ENCODE results near the gene EMSY. TPM values are rescaled to one million over a fixed set of nuclear protein-coding genes. Genes with fewer than 3 reads are reported as not detected.
A peak's percentile ranks its signal among the peaks of the same experiment; 100 is the strongest.
"Not testable (repeated sequence)": the region's sequence is repeated elsewhere in the genome, so short reads cannot be mapped to it uniquely, and the experiment has no call there.

EMSY gene
- total RNA-seq, 4 donors from 2014 or later: 32.7 to 58.0 (median 46.4) TPM

DNA sequence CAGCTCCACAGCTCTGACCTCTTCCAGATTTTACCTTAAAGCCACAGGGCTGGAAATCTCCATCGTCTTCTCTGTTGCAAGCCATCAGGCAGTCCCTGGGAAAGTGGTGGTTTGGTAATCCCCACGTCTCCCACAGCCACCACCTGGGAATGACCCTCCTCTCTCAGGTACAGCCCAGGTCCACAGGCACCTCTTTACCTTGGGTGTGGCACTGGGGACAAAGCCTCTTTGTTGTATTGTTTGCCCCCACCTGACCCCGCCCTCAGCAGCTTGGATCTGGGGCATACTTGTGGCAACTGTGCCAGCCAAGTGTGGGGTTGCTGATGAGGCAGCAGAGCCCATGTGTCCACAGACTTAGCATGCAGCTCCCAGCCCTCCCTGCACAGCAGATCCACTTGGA is 148.1 kb downstream of the EMSY start:
- no peak overlapping the region for H3K4me3 ChIP-seq (replicated peaks in 1 of 3)
- H3K36me3 ChIP-seq: no peaks in the 10 kb centered on the region
- DNase-seq: no peak
- intact Hi-C loops (cut with DNase I): no loop called here
- no peak overlapping the region for H3K27ac ChIP-seq
- no peaks in the 10 kb centered on the region for H3K27me3 ChIP-seq
- WGBS, 2 donors: 85 to 90% methylated on average over 3 of the region's 3 CpGs
- H3K9me3 ChIP-seq: no peaks in the 10 kb centered on the region
- TF ChIP-seq POLR2A (IDR thresholded peaks at IDR 0.05): no peak
- TF ChIP-seq, protein P1, sequence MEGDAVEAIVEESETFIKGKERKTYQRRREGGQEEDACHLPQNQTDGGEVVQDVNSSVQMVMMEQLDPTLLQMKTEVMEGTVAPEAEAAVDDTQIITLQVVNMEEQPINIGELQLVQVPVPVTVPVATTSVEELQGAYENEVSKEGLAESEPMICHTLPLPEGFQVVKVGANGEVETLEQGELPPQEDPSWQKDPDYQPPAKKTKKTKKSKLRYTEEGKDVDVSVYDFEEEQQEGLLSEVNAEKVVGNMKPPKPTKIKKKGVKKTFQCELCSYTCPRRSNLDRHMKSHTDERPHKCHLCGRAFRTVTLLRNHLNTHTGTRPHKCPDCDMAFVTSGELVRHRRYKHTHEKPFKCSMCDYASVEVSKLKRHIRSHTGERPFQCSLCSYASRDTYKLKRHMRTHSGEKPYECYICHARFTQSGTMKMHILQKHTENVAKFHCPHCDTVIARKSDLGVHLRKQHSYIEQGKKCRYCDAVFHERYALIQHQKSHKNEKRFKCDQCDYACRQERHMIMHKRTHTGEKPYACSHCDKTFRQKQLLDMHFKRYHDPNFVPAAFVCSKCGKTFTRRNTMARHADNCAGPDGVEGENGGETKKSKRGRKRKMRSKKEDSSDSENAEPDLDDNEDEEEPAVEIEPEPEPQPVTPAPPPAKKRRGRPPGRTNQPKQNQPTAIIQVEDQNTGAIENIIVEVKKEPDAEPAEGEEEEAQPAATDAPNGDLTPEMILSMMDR (IDR thresholded peaks at IDR 0.05): no peak
- peaks cover 0 to 10% of the 10 kb centered on the region in 2 donors for H3K4me1 ChIP-seq

DNA sequence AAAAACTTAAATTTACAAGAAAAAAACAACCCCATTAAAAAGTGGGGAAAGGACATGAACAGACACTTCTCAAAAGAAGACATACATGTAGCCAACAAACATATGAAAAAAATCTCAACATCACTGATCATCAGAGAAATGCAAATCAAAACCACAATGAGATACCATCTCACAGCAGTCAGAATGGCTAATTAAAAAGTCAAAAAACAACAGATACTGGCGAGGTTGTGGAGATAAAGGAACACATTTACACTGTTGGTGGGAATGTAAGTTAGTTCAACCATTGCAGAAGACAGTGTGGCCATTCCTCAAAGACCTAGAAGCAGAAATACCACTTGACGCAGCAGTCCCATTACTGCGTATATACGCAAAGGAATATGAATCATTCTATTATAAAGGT is 150.3 kb downstream of the EMSY start:
- intact Hi-C loops (cut with DNase I); H3K27ac ChIP-seq: not testable (repeated sequence)

DNA sequence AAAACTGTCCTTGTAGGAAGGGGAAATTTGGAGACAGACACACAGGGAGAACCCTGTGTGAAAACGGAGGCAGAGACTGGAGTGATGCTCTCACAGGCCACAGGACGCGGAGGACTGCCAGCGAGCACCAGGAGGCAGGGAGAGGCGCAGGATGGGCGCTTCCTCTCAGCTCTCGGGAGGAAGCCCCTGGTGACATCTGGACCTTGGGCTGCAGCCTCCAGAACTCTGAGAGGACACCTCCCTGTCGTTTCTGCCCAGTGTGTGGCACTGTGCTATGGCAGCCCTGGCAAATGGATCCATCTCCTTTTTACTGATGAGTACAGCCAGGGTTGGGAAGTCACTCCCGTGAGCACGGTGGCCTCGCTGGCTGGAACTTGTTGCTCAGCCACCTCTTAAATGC is 151.8 kb downstream of the EMSY start:
- intact Hi-C loops (cut with DNase I): no loop called here
- Histone ChIP-seq H3K36me3 (no peaks in the 10 kb centered on the region), H3K9me3 (no peaks in the 10 kb centered on the region), H3K27me3 (no peaks in the 10 kb centered on the region), H3K4me1 (no peaks in the 10 kb centered on the region), H3K27ac (no peak overlapping the region), H3K4me3 (replicated peaks in 1 of 3) (no peak overlapping the region)
- WGBS, 2 donors: 79 to 82% methylated on average over 11 of the region's 11 CpGs
- no peak for TF ChIP-seq POLR2A (IDR thresholded peaks at IDR 0.05)
- TF ChIP-seq, protein P1 (IDR thresholded peaks at IDR 0.05): no peak
- no peak for DNase-seq

More for the DNA sequence above, 150.3 kb downstream of the EMSY start:
- DNase-seq; H3K36me3 ChIP-seq; H3K27me3 ChIP-seq; H3K4me3 ChIP-seq (replicated peaks in 1 of 3); H3K4me1 ChIP-seq; H3K9me3 ChIP-seq: not testable (repeated sequence)
- WGBS, 2 donors: 93 to 95% methylated on average over 4 of the region's 4 CpGs

DNA sequence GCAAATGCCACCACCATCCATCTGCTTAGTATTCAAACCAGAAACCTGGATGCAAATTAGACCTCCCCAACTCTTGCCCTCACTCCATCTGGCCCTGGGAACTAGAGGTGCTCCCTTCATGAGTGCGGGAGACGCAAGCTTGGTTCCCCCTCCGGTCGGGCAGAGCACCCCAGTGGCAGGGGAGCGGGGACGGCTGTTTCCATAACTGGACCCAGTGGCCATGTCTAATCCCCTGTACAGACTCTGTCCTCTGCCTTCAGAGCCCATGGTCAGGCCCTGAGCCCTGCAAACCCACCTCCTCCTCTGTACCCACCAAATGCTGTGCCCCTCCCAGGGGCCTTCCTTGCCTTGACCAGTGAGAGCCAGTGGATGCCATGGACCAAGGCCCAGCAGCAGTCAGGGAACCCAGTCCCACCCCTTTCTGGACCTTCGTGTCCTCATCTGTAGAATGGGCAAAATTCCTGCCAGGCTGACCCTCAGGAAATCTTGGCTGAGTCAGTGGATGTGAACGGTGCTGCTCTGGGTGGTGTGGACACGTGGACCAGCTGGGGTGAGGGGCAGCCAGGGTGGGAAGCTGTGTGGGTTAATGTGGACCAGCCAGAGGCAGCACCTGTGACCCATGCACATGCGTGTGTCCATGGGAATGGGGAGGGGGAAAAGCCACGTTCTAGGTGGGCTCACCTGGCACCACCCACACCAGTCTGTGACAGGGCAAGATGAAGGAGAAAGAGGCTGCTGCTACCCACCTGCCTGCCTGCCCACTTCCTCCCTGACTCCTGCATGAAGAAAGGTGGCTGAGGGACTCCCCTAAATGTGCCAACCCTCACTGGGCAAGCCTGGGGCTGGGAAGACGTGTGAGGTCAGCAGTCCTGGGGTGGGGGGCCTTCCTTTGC is 153.0 kb downstream of the EMSY start:
- TF ChIP-seq, protein P1 (IDR thresholded peaks at IDR 0.05): no peak
- TF ChIP-seq POLR2A (IDR thresholded peaks at IDR 0.05): no peak
- DNase-seq: no peak
- H3K27me3 ChIP-seq: no peaks in the 10 kb centered on the region
- H3K4me3 ChIP-seq (replicated peaks in 1 of 3): no peak overlapping the region
- no peaks in the 10 kb centered on the region for H3K36me3 ChIP-seq
- intact Hi-C loops (cut with DNase I): no loop called here
- peaks cover 2 to 8% of the 10 kb centered on the region in 2 donors for H3K4me1 ChIP-seq
- H3K27ac ChIP-seq: no peak overlapping the region
- no peaks in the 10 kb centered on the region for H3K9me3 ChIP-seq
- WGBS, 2 donors: 84 to 87% methylated on average over 7 to 12 of the region's 12 CpGs

DNA sequence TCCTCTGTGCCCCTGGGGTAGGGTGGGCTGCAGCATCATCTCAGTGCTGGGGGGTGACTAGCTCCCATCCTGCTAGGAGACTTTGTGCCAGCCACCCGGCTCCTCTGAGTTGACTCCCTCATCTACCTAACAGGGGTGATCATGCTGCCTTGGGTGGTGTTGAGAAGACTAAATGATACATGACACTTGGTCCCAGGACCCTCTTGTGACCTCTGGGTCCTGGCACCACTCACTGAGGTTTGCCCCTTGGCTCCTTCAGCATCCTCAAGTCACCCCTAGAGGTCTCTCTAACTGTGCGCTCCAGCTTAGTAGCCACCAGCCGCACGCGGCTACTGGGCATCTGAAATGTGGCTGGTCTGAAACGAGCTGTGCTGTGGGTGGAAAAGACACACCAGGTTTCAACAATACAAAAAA is 153.6 kb downstream of the EMSY start:
- Histone ChIP-seq H3K27me3 (no peaks in the 10 kb centered on the region), H3K4me3 (replicated peaks in 1 of 3) (no peak overlapping the region), H3K36me3 (no peaks in the 10 kb centered on the region), H3K27ac (no peak overlapping the region), H3K4me1 (peaks cover 4 to 13% of the 10 kb centered on the region in 2 donors), H3K9me3 (no peaks in the 10 kb centered on the region)
- TF ChIP-seq, protein P1 (IDR thresholded peaks at IDR 0.05): peak in 1 of 6 experiments; percentile 16
- TF ChIP-seq POLR2A (IDR thresholded peaks at IDR 0.05): no peak
- DNase-seq: no peak
- WGBS, 2 donors: 51 to 59% methylated on average over 5 to 6 of the region's 6 CpGs
- intact Hi-C loops (cut with DNase I): no loop called here

Data from thyroid gland (tissue), 4 donors.